ENCODE measurements around the gene MOB2.

The MOB2 gene

DNA sequence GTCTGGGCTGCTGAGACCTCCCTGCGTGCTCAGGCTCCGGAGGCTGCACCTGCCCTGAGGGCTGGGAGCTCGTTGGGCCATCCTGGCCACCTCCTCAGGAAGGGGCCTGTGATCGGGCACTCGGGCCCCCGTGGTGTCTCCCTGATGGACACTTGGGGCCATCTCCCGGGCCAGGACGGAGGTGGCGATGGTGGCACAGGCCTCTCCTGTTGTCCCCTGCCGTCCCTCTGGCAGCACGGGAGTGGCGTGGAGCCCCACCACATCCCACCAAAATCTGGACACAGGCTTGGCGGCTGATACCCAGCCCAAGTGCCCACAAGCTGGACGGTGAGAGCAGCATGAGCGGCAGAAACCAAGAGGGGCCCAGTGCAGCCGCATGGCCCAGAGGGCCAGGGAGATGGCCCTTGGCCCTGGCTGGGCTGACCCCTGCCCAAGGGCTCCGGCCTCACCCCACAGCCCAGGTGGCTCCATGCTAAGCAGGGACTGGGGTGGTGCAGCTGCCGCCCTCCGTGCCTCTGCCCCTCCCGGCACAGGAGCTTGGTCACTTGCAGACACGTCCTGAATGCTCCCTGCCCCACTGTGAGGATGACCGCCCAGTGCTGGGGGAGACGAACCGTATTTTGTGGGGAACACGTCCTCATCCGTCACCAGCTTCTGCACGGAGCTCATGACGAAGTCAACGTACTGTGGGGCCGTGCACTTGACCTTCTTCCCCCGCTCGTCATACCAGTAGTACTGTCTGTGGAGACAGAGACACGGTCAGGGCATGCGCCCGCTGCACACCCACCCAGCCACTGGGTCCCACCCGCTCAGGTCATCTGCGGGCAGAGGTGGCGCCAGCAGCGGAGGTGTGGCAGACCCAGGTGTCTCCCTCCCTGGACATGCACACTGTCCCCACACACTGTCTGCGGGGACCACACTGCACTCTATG is 15.6 kb downstream of the MOB2 start:
- no peak for DNase-seq

DNA sequence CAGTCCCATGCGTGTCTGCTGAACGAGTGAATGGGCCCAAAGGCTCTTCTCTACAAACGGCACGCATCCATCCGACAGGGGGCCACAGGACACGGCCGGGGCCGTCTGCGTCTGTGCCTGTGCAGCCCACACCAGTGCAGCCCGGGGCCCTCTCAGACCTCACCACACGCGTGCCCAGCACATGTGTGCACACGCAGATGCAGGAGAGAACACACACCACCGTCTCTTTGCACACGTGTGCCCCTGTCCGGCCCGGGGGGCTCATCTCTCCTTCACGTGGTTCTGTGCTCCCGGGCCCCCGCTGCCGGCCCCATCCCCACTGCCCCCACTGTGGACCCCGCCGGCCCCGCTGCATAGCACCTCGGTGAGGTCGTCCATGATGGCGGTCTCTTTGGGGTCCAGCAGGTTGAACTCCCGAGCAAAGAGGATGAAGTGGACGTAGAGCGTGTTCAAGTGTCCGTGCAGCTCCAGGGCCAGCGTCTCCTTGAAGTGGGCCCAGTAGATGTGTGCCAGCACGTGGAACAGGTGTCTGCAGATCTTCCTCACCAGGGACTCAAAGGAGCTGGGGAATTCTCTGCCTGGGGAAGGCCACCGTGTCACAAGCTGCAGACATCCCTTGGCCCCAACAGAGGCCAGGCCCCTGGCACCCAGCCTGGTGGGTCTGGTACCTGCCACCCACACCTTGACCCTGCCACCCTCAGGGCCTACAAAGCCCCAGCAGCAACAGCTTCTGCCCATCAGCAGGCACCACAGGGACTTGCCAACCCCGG is 16.5 kb downstream of the MOB2 start:
- DNase-seq, result no peak

DNA sequence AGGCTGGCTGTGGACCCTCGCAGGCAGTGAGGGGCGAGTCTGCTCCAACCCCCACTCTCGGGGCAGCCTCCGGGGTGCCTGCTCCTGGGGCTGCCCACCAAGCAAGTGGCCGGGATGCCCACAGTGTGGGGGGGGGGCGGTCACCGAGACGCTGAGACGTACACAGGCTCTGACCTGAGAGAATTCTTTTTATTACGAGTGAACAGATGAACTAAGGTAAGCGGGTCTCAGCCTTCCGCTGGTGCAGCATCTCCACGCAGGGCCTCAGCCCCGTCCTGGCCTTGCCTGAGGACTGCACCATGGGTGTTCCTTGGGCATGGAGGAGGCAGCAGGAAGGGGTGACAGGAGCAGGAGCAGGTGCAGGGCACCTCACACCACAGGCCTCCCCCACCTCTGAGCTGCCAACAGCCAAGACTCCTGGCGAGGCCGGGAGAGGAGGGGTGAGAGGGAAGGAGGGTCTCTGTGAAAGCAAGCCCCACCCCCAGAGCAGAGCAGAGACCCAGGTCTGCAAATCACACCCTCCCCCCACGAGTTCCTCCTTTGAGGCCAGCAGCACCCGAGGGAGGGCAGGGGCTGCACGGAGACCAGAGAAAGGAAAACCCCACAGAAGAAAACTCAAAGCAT is 17.2 kb downstream of the MOB2 start:
- DNase-seq, result no peak

DNA sequence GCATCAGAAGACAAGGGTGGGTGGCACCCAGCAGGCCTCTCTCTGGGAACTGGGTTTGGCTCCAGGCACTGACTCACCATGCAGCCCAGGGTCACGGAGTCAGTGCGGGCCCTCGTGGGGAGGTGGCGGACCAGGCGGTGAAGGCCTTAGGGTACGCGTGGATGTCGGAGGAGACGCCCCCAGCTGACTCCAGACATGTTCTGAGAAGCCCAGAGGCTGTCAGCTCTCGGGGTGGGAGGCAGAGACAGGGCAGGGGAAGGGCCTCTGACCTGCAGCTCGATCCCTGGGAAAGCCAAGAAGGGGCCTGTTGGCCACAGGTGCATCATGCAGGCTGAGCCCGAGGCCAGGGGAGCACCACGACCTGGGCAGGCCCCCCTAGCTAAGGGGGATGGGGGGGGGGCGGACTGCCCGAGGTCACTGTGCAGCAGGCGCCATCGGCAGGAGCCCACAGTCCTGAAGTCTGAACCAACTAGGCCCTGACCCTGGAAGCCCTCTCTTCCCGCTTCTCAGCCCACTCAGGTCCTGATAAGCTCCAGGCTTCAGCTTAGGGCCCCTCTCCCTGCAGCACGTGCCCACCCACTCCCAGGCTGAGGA is 18.0 kb downstream of the MOB2 start:
- no peak for DNase-seq

DNA sequence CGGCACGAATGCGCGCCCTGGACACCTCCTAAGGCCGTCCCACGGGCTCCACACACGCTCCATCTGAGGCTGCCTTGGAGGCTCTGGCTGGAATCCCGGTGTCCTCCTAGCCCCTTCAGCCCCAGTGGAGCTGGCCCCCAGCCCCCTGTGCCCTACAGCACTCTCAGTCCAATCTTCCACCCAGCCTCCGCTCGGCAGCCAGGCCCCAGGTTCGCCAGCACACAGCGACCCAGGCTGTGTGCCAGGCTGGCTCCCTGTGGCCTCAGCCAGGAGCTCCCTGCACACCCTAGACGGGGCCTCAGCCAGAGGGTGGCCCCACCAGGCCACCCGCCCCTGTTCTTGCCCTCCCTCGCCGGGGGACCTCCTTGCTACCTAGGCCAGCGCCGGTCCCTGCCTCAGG is 18.6 kb downstream of the MOB2 start:
- DNase-seq, result no peak

DNA sequence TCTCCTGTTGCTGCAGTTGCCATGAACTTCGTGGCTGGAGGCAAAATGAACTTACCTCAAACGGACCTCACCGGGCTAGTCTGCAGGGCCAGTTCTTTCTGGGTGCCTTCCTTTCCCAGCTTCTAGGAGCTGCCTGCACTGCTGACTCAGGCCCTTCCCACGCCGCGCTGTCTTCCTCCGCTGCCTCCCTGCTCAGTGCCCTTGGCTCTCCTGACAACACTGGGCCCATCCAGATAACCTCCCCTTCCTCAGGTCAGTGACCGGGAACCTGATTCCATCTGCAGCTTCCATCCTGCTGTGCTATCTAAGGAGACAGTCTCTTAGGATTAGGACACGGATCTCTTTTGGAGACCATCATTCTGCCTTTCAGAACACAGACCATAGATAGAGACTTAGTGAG is 19.3 kb downstream of the MOB2 start:
- no peak for DNase-seq

DNA sequence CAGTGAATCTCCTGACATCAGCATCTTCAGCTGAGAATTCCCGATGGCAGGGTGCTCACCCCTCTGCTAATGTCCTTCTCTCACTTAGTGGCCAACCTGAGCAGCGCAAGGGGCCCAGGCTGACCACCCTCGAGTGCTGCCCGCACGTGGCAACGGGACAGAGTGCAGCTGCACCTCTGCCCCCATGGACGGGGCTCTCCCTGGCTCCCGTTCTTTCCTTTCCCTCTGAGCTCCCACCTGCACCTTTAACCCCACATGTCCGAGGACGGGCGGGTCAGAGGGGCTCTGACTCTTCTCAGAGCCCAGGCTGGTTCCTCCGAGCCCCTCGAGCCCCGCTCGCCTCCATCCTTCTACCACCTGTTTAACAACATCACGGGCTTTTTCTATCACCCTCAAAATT is 19.8 kb downstream of the MOB2 start:
- DNase-seq, result no peak

DNA sequence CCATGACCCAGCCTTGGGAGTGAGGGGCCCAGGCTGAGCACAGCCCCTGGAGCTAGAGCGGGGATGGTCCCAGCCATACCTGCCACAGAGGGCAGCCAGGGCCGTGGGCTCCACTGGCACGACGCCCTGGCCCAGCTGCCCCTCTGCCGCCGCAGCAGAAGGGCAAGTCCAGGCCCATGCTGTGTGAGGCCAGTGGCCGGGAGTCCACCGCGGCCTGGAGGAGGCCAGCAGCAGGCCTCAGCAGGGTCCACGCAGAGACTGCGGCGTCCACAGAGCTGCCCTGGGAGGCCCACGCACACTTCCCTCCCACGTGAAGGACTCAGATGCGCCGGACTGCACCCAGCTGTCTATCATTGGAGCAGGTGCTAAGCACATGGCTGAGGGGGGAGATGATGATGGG is 23.5 kb downstream of the MOB2 start:
- no peak for DNase-seq

DNA sequence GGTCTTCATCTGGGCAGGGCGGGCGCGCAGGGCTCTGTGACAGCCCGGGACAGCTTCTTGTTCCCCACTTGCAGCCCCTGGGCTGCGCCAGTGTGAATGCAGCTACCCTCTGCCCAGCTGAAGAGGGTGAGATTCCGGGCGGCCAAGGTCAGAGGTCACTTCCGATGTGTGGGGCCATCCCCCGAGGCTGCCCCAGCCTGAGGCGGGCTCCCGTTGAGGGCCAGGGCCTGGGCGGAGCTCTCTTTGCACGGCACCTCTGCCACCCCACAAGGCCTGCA is 23.9 kb downstream of the MOB2 start:
- no peak for DNase-seq

DNA sequence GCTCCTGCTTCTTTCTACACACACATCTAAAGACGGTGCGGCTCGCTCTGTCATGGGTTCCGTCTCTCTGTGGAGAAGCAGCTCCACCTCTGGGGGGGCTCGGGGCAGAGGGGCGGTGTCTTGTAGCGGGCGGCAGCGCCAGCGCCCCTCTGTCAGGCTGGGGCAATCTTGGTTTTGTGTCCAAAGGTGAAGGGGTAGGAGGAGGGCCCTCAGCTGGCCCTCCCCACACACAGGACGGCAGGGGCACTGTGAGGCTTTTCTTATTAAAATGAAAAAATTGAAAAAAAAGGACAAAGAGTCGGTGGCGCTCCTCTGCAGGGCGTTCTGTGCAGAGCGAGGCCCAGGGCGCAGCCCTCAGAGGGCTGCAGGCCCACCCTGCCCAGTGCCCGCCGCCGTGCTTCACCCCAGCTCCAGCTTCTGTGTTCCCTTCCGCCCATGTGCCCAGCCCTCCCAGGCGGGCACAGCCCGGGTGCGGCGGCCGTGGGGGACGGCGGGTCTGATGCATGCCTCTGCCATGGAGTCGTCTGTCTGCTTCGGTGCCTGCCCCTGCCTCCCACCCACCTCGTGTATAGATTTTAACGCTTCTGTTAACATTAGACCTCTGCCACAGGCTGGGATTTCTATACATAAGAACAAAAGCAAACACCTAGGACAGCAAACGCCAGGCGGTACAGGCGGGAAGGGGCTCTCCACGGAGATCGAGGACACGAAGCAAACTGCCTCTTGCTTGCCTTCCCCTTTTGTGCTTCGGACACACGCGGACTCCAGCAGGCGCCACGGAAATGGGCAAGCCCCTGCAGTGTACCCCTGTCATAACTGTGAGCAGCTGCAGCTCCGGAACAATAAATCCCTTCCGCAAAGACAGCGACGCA is 24.5 kb downstream of the MOB2 start:
- DNase-seq, result no peak

DNA sequence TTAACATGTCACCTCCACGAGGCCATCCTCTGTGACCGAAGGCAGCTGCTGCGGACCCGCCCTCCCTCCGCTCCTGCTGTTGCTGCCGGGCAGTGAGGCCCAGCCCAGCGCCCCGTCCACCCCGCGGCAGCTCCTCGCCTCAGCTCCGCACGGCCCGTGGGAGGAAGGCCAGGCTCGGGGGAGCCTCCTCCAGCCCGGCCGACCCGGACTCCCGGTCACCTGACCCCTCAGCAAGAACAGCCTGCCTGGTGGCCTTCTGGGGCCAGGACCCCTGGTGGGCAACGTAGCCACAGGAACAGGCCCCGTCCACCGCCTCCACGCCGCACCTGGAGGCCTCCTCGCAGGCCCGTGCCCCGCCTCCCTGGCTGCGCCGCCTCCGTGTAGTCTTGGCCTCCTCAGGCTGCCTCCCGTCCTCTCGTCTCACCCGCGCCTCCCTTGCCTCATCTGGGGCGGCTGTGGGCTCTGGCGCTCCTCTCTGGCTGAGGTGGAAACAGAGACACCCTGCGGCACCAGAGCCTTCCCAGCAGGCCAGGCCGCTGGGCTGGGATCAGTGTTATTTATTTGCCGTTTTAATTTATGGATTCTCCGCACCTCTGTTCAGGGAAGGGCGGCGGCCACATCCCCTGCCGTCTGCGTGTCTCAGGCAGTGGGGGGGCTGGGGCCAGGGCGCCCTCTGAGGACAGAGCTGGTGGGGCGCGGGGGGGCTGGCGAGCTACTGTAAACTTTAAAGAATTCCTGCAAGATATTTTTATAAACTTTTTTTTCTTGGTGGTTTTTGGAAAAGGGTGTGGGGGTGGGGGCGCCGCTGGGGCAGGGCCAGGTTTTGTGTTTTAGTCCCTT is 25.4 kb downstream of the MOB2 start:
- no peak for DNase-seq

DNA sequence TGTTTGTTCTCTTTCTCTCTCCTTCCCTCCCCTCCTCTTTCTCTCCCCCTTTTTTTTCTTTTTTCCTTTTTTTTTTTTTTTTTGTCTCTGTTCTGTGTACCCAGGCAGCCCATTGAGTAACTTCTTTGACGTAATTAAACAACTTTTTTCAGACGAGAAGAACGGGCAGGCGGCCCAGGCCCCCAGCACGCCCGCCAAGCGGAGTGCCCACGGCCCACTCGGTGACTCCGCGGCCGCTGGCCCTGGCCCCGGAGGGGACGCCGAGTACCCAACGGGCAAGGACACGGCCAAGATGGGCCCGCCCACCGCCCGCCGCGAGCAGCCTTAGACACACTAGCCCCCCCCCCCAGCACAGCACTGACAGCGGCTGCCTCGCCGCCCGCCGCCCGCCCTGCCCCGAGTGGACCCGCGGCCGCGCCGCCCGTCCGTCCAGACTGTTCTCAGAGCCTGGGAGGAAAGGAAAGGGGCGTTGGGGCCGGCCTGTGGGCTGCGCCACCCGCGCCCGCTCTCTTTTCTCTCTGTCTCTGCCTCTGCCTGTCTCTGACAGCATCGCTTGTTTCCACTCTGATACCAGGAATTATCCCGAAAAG is 26.1 kb downstream of the MOB2 start:
- no peak for DNase-seq

DNA sequence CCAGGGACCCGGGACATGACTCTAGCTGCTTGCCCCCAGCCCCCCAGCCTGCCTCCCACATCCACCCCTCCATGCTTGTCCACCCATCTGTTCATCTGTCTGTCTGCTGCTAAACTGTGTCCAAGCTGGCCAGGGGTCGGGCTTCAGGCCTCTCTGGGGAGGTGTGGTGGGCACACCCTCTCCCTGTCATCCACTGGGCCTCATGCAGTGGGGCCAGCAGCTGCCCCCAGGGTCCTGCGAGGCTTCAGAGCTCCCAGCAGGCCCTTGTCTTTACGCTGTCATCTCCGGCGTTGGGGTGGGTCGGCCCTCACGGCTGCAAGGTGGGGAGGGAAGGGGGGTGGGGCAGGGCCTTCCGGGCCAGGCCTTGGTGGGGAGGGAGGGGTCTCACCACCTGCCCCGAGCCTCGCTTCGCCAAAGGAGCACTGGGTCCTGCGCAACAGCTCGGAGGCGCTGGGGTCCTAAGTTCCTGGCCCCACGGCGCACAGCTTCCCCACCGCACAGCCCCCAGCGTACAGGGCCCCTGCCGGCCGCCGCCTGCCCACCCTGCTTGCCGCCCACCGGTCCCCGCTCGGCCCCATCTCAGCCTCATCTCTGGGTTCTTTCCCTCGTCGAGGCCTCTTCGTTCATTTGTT is 26.7 kb downstream of the MOB2 start:
- no peak for DNase-seq

DNA sequence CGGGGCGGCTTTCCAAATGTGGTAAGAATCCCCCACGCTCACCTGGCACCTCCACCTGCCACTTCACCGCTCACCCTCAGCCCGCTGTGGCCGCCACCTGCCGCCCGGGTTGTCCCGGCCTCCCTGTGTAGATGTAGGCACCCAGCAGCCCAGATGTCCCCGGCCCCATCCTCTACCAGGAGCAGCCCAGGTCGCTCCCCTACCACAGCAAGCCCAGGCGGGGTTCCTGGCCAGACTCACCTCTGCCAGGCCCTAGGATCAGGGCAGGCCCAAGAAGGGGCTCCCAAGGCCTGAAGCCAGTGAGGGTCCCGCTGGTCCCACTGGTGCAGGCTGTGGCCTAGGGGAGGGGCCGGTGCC is 27.4 kb downstream of the MOB2 start:
- DNase-seq, result no peak

DNA sequence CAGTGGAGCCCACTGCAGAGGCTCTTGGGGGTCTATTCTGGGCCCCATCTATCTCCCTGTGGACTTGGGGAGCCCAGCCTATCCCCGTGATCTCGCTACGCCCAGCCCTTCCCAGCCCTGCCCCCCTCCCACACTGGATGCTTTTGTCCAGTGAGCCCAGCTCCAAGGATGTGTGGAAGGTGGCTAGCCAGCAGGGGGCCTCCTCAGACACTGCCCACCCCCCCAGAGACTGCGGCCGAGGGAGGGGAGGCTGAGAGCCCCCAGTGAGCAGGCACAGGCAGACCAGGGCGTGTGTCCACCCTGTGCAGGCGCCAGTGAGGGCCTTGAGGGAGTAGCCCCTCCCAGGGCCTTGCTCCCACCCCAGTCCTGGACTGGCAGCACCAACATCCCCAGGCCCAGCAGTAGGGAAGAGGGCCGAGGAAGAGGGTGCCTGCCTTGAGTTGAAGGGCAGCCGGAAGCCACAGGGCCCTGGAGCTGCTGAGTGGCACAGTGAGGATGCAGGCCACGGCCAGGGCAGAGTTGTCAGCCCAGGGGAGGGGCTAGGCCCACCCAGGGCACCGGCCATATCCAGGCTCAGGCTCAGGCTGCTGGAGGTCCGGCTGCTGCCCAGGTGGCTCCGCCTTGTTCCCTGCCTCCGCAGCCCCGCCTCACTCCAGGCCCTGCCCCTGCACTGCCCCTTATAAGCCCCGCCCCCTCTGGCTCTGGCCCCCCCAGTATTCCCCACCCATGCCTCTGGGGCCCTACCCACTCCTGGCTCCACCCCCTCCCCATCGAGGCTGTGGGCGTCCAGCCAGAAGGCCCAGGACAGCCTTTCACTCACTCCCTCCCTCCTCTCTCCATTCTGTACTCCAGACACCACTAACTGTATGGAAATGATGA is 28.0 kb downstream of the MOB2 start:
- peak; percentile 41 for DNase-seq

DNA sequence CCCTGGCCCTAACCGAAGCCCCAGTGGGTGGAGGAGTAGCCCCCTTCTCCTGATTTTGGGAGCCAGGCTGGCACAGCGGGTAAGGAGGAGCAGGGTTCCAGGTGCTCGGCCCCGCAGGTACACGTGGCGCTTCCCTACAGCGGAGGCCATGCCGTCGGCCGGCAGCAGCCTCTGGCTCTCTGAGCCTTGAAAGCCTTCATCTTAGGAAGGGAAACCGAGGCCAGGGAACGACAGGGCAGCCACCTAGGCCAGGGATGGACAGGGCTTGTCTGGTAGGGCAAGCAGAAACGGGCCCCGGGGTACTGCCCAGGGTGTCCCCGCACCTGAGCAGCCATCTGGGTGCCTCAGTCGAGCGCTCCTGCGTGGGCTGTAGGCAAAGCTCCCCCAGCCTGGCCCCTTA is 28.7 kb downstream of the MOB2 start:
- DNase-seq, result no peak

DNA sequence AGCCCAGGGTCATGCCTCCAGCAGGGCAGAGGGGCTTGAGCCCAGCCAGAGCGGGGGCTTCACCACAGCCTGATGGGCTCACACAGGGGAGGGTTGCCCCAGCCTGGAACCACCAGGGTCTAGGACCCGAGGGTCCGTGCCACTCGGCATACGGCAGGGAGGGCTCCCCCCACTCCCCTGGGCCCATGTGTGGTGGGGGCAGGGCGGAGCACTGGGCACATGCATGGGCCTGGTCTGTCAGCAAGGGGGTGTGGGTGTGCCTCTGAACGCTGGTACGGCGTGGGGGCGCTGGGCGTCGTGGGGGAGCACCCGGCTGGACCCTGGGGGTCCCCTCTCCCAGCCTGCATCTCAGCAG is 29.3 kb downstream of the MOB2 start:
- no peak for DNase-seq

DNA sequence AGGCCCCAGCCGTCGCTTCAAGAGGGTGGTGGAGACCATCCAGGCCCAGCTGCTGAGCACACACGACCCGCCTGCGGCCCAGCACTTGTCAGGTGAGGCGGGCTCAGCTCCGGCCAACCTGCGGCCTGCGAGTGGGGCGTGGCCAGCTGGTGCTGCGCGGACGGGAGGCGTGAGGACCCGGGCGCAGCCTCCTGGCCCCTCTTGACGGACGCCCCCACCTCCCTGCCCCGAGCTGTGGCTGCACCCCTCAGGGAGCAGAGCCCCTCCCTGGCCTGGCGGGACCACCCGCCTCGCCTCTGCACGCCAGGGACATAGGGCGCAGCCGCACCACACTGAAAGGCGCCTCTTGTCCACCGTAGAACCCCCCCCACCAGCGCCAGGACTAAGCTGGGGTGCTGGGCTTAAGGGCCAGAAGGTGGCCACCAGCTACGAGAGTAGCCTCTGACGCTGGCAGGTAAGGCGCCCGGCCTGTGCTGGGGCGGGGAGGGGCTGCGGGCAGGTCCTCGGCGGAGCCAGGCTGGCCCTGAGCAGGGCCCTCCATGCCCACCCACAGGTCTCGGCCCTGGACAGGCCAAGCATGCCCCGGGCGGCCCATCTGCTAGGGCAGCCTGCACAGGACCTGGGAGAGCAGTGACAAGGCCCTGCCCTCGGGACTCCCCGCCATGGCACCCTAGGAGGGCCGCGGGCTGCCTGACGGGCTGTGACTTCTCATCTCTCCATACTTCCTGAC is 29.8 kb downstream of the MOB2 start:
- DNase-seq, result no peak

DNA sequence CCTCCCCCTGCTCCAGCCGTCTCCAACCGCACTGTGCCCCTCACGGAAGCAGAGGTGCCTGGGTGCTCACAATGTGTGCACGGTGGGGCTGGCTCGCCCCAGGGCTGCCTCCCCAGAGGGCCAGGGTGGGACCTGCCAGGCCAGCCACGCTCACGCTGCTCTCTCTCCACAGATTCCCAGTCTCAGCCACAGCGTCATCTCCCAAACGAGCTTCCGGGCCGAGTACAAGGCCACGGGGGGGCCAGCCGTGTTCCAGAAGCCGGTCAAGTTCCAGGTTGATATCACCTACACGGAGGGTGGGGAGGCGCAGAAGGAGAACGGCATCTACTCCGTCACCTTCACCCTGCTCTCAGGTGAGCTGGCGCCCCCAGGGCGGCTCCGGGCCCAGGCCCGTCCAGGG is 30.4 kb downstream of the MOB2 start:
- DNase-seq, result no peak
